ENCODE measurements around the gene ARL11. TPM values are rescaled to one million over a fixed set of nuclear protein-coding genes. Genes with fewer than 3 reads are reported as not detected.

The ARL11 gene
- polyA plus RNA-seq, 3 donors = 0.30 to 0.41 (median 0.30) TPM

Other genes with a start within 250 kb of the ARL11 start
- 10 to 100 TPM; 15.9 to 21.0 (median 16.8) TPM for gene CAB39L, start 184.4 kb upstream of the ARL11 start, polyA plus RNA-seq (ENCODE audit: insufficient read length in 3 of 3)
- 10 to 100 TPM; 18.2 to 25.2 (median 20.5) TPM for gene SETDB2, start 184.2 kb upstream of the ARL11 start, polyA plus RNA-seq (ENCODE audit: insufficient read length in 3 of 3)
- 10 to 100 TPM; 27.6 to 59.1 (median 58.0) TPM for gene PHF11, start 132.6 kb upstream of the ARL11 start, polyA plus RNA-seq (ENCODE audit: insufficient read length in 3 of 3)
- gene RCBTB1, start 42.9 kb upstream of the ARL11 start, polyA plus RNA-seq (ENCODE audit: insufficient read length in 3 of 3) = 10 to 100 TPM; 36.7 to 45.8 (median 45.4) TPM
- gene EBPL, start 63.0 kb downstream of the ARL11 start, polyA plus RNA-seq (ENCODE audit: insufficient read length in 3 of 3) = 10 to 100 TPM; 47.4 to 55.2 (median 49.3) TPM
- gene KPNA3, start 164.2 kb downstream of the ARL11 start, polyA plus RNA-seq (ENCODE audit: insufficient read length in 3 of 3) = 10 to 100 TPM; 31.2 to 32.3 (median 31.6) TPM

All from renal pelvis (tissue), 3 donors.